ENCODE data around the gene PPARD. TPM values are rescaled to one million over a fixed set of nuclear protein-coding genes. Genes with fewer than 3 reads are reported as not detected.

Gene PPARD
- polyA plus RNA-seq, 1 donor from 2014 or later: 1.3 TPM

- no peak overlapping the region for H2AFZ ChIP-seq (ENCODE audit: low read depth, low read length)
- H3K9me3 ChIP-seq (ENCODE audit: low read length): no peaks in the 10 kb centered on the region
- H3K27ac ChIP-seq (ENCODE audit: low read length): no peak overlapping the region
- no peak overlapping the region for H3K4me2 ChIP-seq (ENCODE audit: low read length)
- no peak for TF ChIP-seq REST (IDR thresholded peaks at IDR 0.05; ENCODE audit: borderline replicate concordance)
- TF ChIP-seq POLR2AphosphoS5 (IDR thresholded peaks at IDR 0.05): no peak
- no peak for TF ChIP-seq TAF1 (IDR thresholded peaks at IDR 0.05; ENCODE audit: low read depth)
- TF ChIP-seq EP300 (conservative IDR thresholded peaks at IDR 0.05; ENCODE audit: poor library complexity, severe bottlenecking): no peak
- TF ChIP-seq MXI1 (conservative IDR thresholded peaks at IDR 0.05; ENCODE audit: poor library complexity, severe bottlenecking): no peak
- no peak for TF ChIP-seq EZH2 (IDR thresholded peaks at IDR 0.05; ENCODE audit: borderline replicate concordance, insufficient read depth, low read length, poor library complexity, severe bottlenecking)
- TF ChIP-seq, protein P1, sequence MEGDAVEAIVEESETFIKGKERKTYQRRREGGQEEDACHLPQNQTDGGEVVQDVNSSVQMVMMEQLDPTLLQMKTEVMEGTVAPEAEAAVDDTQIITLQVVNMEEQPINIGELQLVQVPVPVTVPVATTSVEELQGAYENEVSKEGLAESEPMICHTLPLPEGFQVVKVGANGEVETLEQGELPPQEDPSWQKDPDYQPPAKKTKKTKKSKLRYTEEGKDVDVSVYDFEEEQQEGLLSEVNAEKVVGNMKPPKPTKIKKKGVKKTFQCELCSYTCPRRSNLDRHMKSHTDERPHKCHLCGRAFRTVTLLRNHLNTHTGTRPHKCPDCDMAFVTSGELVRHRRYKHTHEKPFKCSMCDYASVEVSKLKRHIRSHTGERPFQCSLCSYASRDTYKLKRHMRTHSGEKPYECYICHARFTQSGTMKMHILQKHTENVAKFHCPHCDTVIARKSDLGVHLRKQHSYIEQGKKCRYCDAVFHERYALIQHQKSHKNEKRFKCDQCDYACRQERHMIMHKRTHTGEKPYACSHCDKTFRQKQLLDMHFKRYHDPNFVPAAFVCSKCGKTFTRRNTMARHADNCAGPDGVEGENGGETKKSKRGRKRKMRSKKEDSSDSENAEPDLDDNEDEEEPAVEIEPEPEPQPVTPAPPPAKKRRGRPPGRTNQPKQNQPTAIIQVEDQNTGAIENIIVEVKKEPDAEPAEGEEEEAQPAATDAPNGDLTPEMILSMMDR (IDR thresholded peaks at IDR 0.05; ENCODE audit: poor library complexity, severe bottlenecking): no peak
- no peak for TF ChIP-seq RAD21 (conservative IDR thresholded peaks at IDR 0.05)
- TF ChIP-seq SMC3 (conservative IDR thresholded peaks at IDR 0.05; ENCODE audit: poor library complexity): no peak
- H3K4me3 ChIP-seq (ENCODE audit: low read length): no peak overlapping the region
- H3K9me2 ChIP-seq (ENCODE audit: insufficient read depth, low read length): no peaks in the 10 kb centered on the region
- H3K27me3 ChIP-seq (ENCODE audit: insufficient read depth, low read depth, low read length): no peaks in the 10 kb centered on the region
- H3K36me3 ChIP-seq (ENCODE audit: insufficient read depth, low read length): no peaks in the 10 kb centered on the region
- H3F3A ChIP-seq (ENCODE audit: insufficient read depth, low read length, poor library complexity, severe bottlenecking): no peaks in the 10 kb centered on the region
- H3K79me2 ChIP-seq (replicated peaks; ENCODE audit: insufficient read depth, low read length): no peaks in the 10 kb centered on the region
- H4K20me1 ChIP-seq (ENCODE audit: insufficient read depth): no peaks in the 10 kb centered on the region
- no peak overlapping the region for H3K9ac ChIP-seq (ENCODE audit: low read length)
Measured at GRCh38 chr6:35362200-35362599, 19.8 kb downstream of the PPARD start.

GRCh38 chr6:35363293-35363750 is 21.0 kb downstream of the PPARD start:
- no peak for TF ChIP-seq RAD21 (conservative IDR thresholded peaks at IDR 0.05)
- TF ChIP-seq SMC3 (conservative IDR thresholded peaks at IDR 0.05; ENCODE audit: poor library complexity): no peak
- TF ChIP-seq, protein P1 (IDR thresholded peaks at IDR 0.05; ENCODE audit: poor library complexity, severe bottlenecking): no peak
- TF ChIP-seq TAF1 (IDR thresholded peaks at IDR 0.05; ENCODE audit: low read depth): no peak
- no peak for TF ChIP-seq EZH2 (IDR thresholded peaks at IDR 0.05; ENCODE audit: borderline replicate concordance, insufficient read depth, low read length, poor library complexity, severe bottlenecking)
- no peak for TF ChIP-seq POLR2AphosphoS5 (IDR thresholded peaks at IDR 0.05)
- TF ChIP-seq MXI1 (conservative IDR thresholded peaks at IDR 0.05; ENCODE audit: poor library complexity, severe bottlenecking): no peak
- TF ChIP-seq REST (IDR thresholded peaks at IDR 0.05; ENCODE audit: borderline replicate concordance): no peak
- no peak for TF ChIP-seq EP300 (conservative IDR thresholded peaks at IDR 0.05; ENCODE audit: poor library complexity, severe bottlenecking)
- Histone ChIP-seq H3F3A (ENCODE audit: insufficient read depth, low read length, poor library complexity, severe bottlenecking) (no peaks in the 10 kb centered on the region), H3K27me3 (ENCODE audit: insufficient read depth, low read depth, low read length) (no peaks in the 10 kb centered on the region), H3K36me3 (ENCODE audit: insufficient read depth, low read length) (no peaks in the 10 kb centered on the region), H4K20me1 (ENCODE audit: insufficient read depth) (no peaks in the 10 kb centered on the region), H3K4me3 (ENCODE audit: low read length) (no peak overlapping the region), H3K9me3 (ENCODE audit: low read length) (no peaks in the 10 kb centered on the region), H3K4me2 (ENCODE audit: low read length) (no peak overlapping the region), H3K9me2 (ENCODE audit: insufficient read depth, low read length) (no peaks in the 10 kb centered on the region), H3K27ac (ENCODE audit: low read length) (no peak overlapping the region), H2AFZ (ENCODE audit: low read depth, low read length) (no peak overlapping the region), H3K9ac (ENCODE audit: low read length) (no peak overlapping the region), H3K79me2 (replicated peaks; ENCODE audit: insufficient read depth, low read length) (no peaks in the 10 kb centered on the region)

All from neural cell (in vitro differentiated cells).